ENCODE measurements around the gene CFAP68. TPM values are rescaled to one million over a fixed set of nuclear protein-coding genes. Genes with fewer than 3 reads are reported as not detected.

CFAP68 gene
- total and polyA plus RNA-seq, 9 of the 15 experiments (the other 6 are each of a cell fraction or from before 2014, with no cell fraction given), result 22.8 to 72.3 (median 52.5) TPM

GRCh38 chr11:111879637-111879960, 258 bp downstream of the CFAP68 start (continued):
- TF ChIP-seq ZNF121 (CRISPR knock-in tag; conservative IDR thresholded peaks at IDR 0.05), result no peak
- no peak for TF ChIP-seq TAF15 (IDR thresholded peaks at IDR 0.05; ENCODE audit: low read depth, low read length)
- 0 out of 2 replicates have a peak, but pooled peaks have one; percentile 73 for TF ChIP-seq ZNF644 (tag; IDR thresholded peaks at IDR 0.05; ENCODE audit: low read depth)
- TF ChIP-seq HNRNPK (IDR thresholded peaks at IDR 0.05; ENCODE audit: low read depth, low read length, poor library complexity, severe bottlenecking), result no peak
- TF ChIP-seq, protein P1, sequence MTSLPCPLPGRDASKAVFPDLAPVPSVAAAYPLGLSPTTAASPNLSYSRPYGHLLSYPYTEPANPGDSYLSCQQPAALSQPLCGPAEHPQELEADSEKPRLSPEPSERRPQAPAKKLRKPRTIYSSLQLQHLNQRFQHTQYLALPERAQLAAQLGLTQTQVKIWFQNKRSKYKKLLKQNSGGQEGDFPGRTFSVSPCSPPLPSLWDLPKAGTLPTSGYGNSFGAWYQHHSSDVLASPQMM (CRISPR knock-in tag; IDR thresholded peaks at IDR 0.05), result no peak
- TF ChIP-seq CTCF (IDR thresholded peaks at IDR 0.05 in 2 of 3, conservative IDR thresholded peaks at IDR 0.05 in 1 of 3; ENCODE audit: insufficient read depth in 2 of 3, low read depth in 1 of 3, low read length in 3 of 3), result no peak
- TF ChIP-seq, protein P2, sequence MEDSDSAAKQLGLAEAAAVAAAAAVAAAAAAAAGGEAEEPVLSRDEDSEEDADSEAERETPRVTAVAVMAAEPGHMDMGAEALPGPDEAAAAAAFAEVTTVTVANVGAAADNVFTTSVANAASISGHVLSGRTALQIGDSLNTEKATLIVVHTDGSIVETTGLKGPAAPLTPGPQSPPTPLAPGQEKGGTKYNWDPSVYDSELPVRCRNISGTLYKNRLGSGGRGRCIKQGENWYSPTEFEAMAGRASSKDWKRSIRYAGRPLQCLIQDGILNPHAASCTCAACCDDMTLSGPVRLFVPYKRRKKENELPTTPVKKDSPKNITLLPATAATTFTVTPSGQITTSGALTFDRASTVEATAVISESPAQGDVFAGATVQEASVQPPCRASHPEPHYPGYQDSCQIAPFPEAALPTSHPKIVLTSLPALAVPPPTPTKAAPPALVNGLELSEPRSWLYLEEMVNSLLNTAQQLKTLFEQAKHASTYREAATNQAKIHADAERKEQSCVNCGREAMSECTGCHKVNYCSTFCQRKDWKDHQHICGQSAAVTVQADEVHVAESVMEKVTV (CRISPR knock-in tag; IDR thresholded peaks at IDR 0.05), result no peak
- TF ChIP-seq POLR2G (IDR thresholded peaks at IDR 0.05; ENCODE audit: low read depth, low read length), result no peak
- no peak for TF ChIP-seq ZC3H8 (IDR thresholded peaks at IDR 0.05)
- TF ChIP-seq ZNF778 (CRISPR knock-in tag; IDR thresholded peaks at IDR 0.05), result no peak
- TF ChIP-seq, protein P3, sequence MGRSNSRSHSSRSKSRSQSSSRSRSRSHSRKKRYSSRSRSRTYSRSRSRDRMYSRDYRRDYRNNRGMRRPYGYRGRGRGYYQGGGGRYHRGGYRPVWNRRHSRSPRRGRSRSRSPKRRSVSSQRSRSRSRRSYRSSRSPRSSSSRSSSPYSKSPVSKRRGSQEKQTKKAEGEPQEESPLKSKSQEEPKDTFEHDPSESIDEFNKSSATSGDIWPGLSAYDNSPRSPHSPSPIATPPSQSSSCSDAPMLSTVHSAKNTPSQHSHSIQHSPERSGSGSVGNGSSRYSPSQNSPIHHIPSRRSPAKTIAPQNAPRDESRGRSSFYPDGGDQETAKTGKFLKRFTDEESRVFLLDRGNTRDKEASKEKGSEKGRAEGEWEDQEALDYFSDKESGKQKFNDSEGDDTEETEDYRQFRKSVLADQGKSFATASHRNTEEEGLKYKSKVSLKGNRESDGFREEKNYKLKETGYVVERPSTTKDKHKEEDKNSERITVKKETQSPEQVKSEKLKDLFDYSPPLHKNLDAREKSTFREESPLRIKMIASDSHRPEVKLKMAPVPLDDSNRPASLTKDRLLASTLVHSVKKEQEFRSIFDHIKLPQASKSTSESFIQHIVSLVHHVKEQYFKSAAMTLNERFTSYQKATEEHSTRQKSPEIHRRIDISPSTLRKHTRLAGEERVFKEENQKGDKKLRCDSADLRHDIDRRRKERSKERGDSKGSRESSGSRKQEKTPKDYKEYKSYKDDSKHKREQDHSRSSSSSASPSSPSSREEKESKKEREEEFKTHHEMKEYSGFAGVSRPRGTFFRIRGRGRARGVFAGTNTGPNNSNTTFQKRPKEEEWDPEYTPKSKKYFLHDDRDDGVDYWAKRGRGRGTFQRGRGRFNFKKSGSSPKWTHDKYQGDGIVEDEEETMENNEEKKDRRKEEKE (IDR thresholded peaks at IDR 0.05; ENCODE audit: borderline replicate concordance in 1 of 2, control insufficient read depth in 1 of 2, low read depth in 2 of 2, low read length in 1 of 2), result no peak
- no peak for TF ChIP-seq TRIM28 (IDR thresholded peaks at IDR 0.05)
- 0 out of 4 replicates have a peak, but pooled peaks of 1 of the 2 experiments have one; percentile 25 for TF ChIP-seq SIN3A (IDR thresholded peaks at IDR 0.05; ENCODE audit: borderline replicate concordance in 2 of 2, control insufficient read depth in 1 of 2, low read depth in 2 of 2, low read length in 2 of 2)
- TF ChIP-seq, protein P4, sequence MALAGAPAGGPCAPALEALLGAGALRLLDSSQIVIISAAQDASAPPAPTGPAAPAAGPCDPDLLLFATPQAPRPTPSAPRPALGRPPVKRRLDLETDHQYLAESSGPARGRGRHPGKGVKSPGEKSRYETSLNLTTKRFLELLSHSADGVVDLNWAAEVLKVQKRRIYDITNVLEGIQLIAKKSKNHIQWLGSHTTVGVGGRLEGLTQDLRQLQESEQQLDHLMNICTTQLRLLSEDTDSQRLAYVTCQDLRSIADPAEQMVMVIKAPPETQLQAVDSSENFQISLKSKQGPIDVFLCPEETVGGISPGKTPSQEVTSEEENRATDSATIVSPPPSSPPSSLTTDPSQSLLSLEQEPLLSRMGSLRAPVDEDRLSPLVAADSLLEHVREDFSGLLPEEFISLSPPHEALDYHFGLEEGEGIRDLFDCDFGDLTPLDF (CRISPR knock-in tag; IDR thresholded peaks at IDR 0.05), result no peak
- TF ChIP-seq ZC3H4 (CRISPR knock-in tag; IDR thresholded peaks at IDR 0.05; ENCODE audit: borderline replicate concordance), result no peak; the same call in 1 of the 2 replicates
- no peak for TF ChIP-seq NFE2L1 (tag; IDR thresholded peaks at IDR 0.05; ENCODE audit: borderline replicate concordance, low read depth)
- no peak for TF ChIP-seq CC2D1A (IDR thresholded peaks at IDR 0.05)
- no peak for TF ChIP-seq NR2C2 (CRISPR knock-in tag; IDR thresholded peaks at IDR 0.05)
- peak; percentile 18; the same call in 1 of the 2 replicates for TF ChIP-seq NR2C2 (tag; IDR thresholded peaks at IDR 0.05)
